Upper lobe of left lung (tissue), 6 donors: ENCODE measurements around the gene ZBTB7B. TPM values are rescaled to one million over a fixed set of nuclear protein-coding genes. Genes with fewer than 3 reads are reported as not detected.

Experiments used
- ATAC-seq, 2 donors: fragments of 200-7000 bp; cut with Tn5 transposase; one replicate each; pipeline ENCODE4 v1.9.1; 2022; ENCODE audit warnings: mild to moderate bottlenecking in 2 of 2, moderate library complexity in 2 of 2; ENCODE audit not compliant: low FRiP score in 2 of 2
- DNase-seq, 2 donors: peaks; one replicate each; pipeline ENCODE4 v3.0.0-alpha.2; 2019 to 2020
- H3K27ac ChIP-seq, 4 donors: fragments of 200-600 bp; sonication (generic); one replicate each; pipeline ENCODE4 v1.5.1; 2016 to 2019
- H3K27me3 ChIP-seq, 4 donors: fragments of 200-600 bp; sonication (generic); one replicate each; pipeline ENCODE4 v1.5.1; 2017 to 2019
- H3K36me3 ChIP-seq, 4 donors: fragments of 200-600 bp; sonication (generic); one replicate each; pipeline ENCODE4 v1.5.1; 2016 to 2019
- H3K4me1 ChIP-seq, 4 donors: fragments of 200-600 bp; sonication (generic); one replicate each; pipeline ENCODE4 v1.5.1; 2018 to 2019
- H3K4me3 ChIP-seq, 4 donors: fragments of 200-600 bp; sonication (generic); one replicate each; pipeline ENCODE4 v1.5.1; 2017 to 2019; ENCODE audit warnings: mild to moderate bottlenecking in 2 of 4, moderate library complexity in 1 of 4
- H3K9me3 ChIP-seq, 4 donors: fragments of 200-600 bp; sonication (generic); one replicate each; pipeline ENCODE4 v1.5.1; 2018 to 2019
- EP300 ChIP-seq, 4 donors: sonication (generic); formaldehyde crosslinking; IDR thresholded peaks; one replicate each; pipeline ENCODE4 v1.5.1; 2017; ENCODE audit warnings: antibody characterized with exemption in 4 of 4, control low read depth in 2 of 4
- POLR2A ChIP-seq, 4 donors: fragments of 450-650 bp; IDR thresholded peaks; one replicate each; pipeline ENCODE4 v1.5.1; 2016 to 2017; ENCODE audit warnings: antibody characterized with exemption in 4 of 4, mild to moderate bottlenecking in 2 of 4
- POLR2AphosphoS5 ChIP-seq, 2 donors: sonication (generic); formaldehyde crosslinking; IDR thresholded peaks; one replicate each; pipeline ENCODE4 v1.5.1; 2017; ENCODE audit warnings: antibody characterized with exemption in 2 of 2
- WGBS, 2 donors: methylation state at CpG; one replicate each; pipeline ENCODE4 v1.1.5; 2017 to 2018; 5-methylcytosine and 5-hydroxymethylcytosine counted together
- total RNA-seq, 6 donors: library from RNA; depleted of rRNA in 4 of 6; stranded (reverse); fragments of >200 nt in 4 of 6; gene quantifications; one replicate each; pipeline versions ENCODE4 v1.1.0 to v1.2.1, GENCODE V29; 2016 to 2021
- TF ChIP-seq, protein P1 (sequence below), 6 experiments: fragments of 450-650 bp in 4 of 6; fragments of 200-600 bp in 2 of 6; sonication (generic) in 2 of 6; IDR thresholded peaks; one replicate each; pipeline ENCODE4 v1.5.1; 2016 to 2019; ENCODE audit warnings: antibody characterized with exemption in 6 of 6
- donor health status: DM: no; HTN: no; CAD: no; lungs with moderate emphysema.
- donor health status: DM: no; HTN: yes; CAD: no; lungs with severe emphysema.

Gene ZBTB7B
- total RNA-seq, 6 donors from 2014 or later = 43.9 to 88.2 (median 66.2) TPM

DNA sequence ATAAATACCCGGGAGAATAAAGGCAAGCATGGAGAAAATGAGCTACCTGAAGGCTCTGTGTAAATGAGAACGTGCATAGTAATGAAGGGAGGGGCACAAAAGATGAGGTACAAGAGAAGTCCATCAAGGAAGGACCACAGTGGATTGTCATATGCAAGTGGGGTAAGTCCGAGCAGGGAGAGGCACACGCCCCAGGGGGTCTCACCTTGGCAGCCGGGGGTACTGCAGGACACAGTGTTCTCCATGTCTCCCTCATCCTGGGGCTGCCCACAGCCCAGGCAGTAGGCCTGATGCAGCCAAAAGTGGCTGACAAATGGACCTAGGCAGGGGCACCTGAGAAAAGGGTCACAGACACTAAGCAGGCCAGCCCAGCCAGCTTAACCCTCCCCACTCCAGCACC, 21.0 kb downstream of the ZBTB7B start:
- no peak overlapping the region for H3K4me3 ChIP-seq
- no peak for TF ChIP-seq POLR2A (IDR thresholded peaks at IDR 0.05)
- TF ChIP-seq EP300 (IDR thresholded peaks at IDR 0.05) = no peak
- TF ChIP-seq, protein P1, sequence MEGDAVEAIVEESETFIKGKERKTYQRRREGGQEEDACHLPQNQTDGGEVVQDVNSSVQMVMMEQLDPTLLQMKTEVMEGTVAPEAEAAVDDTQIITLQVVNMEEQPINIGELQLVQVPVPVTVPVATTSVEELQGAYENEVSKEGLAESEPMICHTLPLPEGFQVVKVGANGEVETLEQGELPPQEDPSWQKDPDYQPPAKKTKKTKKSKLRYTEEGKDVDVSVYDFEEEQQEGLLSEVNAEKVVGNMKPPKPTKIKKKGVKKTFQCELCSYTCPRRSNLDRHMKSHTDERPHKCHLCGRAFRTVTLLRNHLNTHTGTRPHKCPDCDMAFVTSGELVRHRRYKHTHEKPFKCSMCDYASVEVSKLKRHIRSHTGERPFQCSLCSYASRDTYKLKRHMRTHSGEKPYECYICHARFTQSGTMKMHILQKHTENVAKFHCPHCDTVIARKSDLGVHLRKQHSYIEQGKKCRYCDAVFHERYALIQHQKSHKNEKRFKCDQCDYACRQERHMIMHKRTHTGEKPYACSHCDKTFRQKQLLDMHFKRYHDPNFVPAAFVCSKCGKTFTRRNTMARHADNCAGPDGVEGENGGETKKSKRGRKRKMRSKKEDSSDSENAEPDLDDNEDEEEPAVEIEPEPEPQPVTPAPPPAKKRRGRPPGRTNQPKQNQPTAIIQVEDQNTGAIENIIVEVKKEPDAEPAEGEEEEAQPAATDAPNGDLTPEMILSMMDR (IDR thresholded peaks at IDR 0.05) = no peak
- TF ChIP-seq POLR2AphosphoS5 (IDR thresholded peaks at IDR 0.05) = no peak
- no peaks in the 10 kb centered on the region for H3K9me3 ChIP-seq
- peaks cover 6 to 16% (median 10%) of the 10 kb centered on the region in 4 donors for H3K4me1 ChIP-seq
- no peak for DNase-seq
- no peaks in the 10 kb centered on the region for H3K27me3 ChIP-seq
- WGBS, 2 donors = 78 to 83% methylated on average over 5 of the region's 5 CpGs
- no peak overlapping the region for H3K27ac ChIP-seq
- H3K36me3 ChIP-seq = no peaks in the 10 kb centered on the region
- ATAC-seq = no peak

DNA sequence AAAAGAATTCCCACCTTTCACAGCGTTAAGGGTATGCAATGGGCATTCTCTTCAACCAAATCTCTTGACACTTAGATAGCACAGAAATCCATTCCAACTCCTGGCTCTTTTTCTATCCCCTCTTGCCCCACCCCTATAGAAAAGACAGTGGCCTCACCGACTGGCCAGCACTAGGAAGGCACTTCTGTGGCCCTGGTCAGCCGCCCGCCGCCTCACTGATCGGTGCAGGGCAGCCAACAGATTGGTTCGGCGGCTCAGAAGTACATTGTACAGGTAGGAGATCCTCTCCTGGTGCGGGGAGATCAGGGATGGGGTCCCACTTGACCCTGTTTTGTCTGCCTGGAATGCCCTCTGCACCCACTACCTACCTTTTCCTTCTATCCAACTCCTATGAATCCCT, 21.7 kb downstream of the ZBTB7B start:
- ATAC-seq (no peak), DNase-seq (no peak)
- H3K4me1 ChIP-seq = peaks cover 0 to 9% (median 6%) of the 10 kb centered on the region in 4 donors
- no peak overlapping the region for H3K4me3 ChIP-seq
- no peaks in the 10 kb centered on the region for H3K9me3 ChIP-seq
- no peaks in the 10 kb centered on the region for H3K36me3 ChIP-seq
- H3K27me3 ChIP-seq = no peaks in the 10 kb centered on the region
- H3K27ac ChIP-seq = no peak overlapping the region
- TF ChIP-seq POLR2AphosphoS5 (IDR thresholded peaks at IDR 0.05) (no peak), POLR2A (IDR thresholded peaks at IDR 0.05) (no peak), EP300 (IDR thresholded peaks at IDR 0.05) (no peak)
- TF ChIP-seq, protein P1 (IDR thresholded peaks at IDR 0.05) = no peak
- 90 to 95% methylated on average over 9 of the region's 9 CpGs for WGBS, 2 donors

DNA sequence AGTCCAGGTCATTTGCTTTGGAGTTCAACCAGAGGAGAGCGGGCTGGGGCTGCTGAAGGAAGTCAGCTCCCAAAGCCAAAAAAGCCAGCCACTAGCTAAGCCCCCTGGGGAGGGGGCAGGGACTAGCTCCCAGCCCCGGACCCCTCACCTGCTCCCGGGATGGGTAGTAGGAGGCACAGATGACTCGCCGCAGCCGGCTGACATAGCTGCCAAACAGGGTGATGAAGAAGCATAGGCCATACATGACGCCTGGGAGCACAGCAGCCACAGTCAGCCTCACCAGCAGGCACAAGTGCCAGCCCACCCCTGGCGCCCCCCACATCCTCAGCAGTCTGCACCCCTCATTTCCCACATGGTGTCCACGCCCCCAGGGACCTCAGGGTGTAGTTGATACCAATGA, 23.6 kb downstream of the ZBTB7B start:
- Histone ChIP-seq H3K36me3 (no peaks in the 10 kb centered on the region), H3K9me3 (no peaks in the 10 kb centered on the region), H3K4me1 (peaks cover 0 to 8% (median 5%) of the 10 kb centered on the region in 4 donors), H3K27me3 (no peaks in the 10 kb centered on the region), H3K4me3 (no peak overlapping the region), H3K27ac (no peak overlapping the region)
- WGBS, 2 donors = 79 to 80% methylated on average over 2 to 9 of the region's 9 CpGs
- TF ChIP-seq POLR2A (IDR thresholded peaks at IDR 0.05) (no peak), EP300 (IDR thresholded peaks at IDR 0.05) (no peak), POLR2AphosphoS5 (IDR thresholded peaks at IDR 0.05) (no peak)
- TF ChIP-seq, protein P1 (IDR thresholded peaks at IDR 0.05) = no peak
- no peak for ATAC-seq
- no peak for DNase-seq

DNA sequence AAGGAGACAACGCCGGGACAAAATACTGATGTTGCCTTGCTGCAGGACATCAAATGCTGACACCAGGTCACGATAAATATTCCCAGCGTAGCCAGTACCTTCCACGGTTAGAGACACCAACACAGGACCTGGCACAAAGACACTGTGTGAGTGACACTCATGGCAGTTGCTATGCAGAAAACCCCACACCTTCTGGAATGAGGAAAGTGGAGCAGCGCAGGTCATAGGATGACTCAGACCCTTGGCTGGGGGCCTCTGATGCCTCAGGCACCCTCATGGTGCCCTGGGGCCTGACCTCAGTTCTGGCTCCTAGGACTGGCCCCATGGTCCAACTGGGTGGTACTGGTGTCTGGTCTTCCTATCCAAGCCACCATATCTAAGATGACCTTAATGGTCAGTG, 24.0 kb downstream of the ZBTB7B start:
- ATAC-seq = no peak

More for the DNA sequence above, 24.0 kb downstream of the ZBTB7B start:
- Histone ChIP-seq H3K9me3 (no peaks in the 10 kb centered on the region), H3K4me1 (peaks cover 0 to 8% (median 5%) of the 10 kb centered on the region in 4 donors), H3K4me3 (no peak overlapping the region), H3K36me3 (no peaks in the 10 kb centered on the region), H3K27ac (no peak overlapping the region), H3K27me3 (no peaks in the 10 kb centered on the region)
- WGBS, 2 donors = 81 to 86% methylated on average over 5 to 6 of the region's 6 CpGs
- no peak for DNase-seq
- TF ChIP-seq, protein P1 (IDR thresholded peaks at IDR 0.05) = no peak
- TF ChIP-seq POLR2A (IDR thresholded peaks at IDR 0.05) = no peak
